ENCODE results near the gene GRIN3A. TPM values are rescaled to one million over a fixed set of nuclear protein-coding genes. Genes with fewer than 3 reads are reported as not detected.

GRIN3A gene
- total RNA-seq, 1 experiment from 2014 or later = 0.03 TPM

GRCh38 chr9:101737705-101738565 lies 512 bp downstream of the GRIN3A start:
- Histone ChIP-seq H3K27ac (ENCODE audit: low read length) (no peak overlapping the region), H3K4me1 (ENCODE audit: control insufficient read depth, insufficient read depth, low read length) (no peaks in the 10 kb centered on the region), H3K4me3 (ENCODE audit: low read depth in 2 of 2, low read length in 2 of 2) (peak overlapping the region; percentile 26 to 37), H3K36me3 (ENCODE audit: control insufficient read depth, insufficient read depth, low read length) (no peaks in the 10 kb centered on the region), H3K27me3 (ENCODE audit: control insufficient read depth, insufficient read depth, low read length) (no peaks in the 10 kb centered on the region; the same call in 1 of the 2 replicates), H3K9me3 (ENCODE audit: control insufficient read depth, insufficient read depth, low read depth, low read length) (no peaks in the 10 kb centered on the region)
- ATAC-seq (peak; percentile 81), DNase-seq (ENCODE audit: low read depth, low spot score) (no peak)
- ChIA-PET POLR2A (no interaction called here), CTCF (no interaction called here)
- in situ Hi-C loops (cut with HindIII; ENCODE audit: low pct_unique_long_range_greater_than_20kb, low sequenced_read_pairs) = no loop called here
- BruUV-seq (replicated peaks) = no TSS peak
- TF ChIP-seq SIN3A (IDR thresholded peaks at IDR 0.05; ENCODE audit: borderline replicate concordance, insufficient read depth, low read depth, low read length) = no peak
- intact Hi-C loops (cut with micrococcal nuclease; ENCODE audit: unreplicated experiment) = no loop called here

- no peak for TF ChIP-seq SIN3A (IDR thresholded peaks at IDR 0.05; ENCODE audit: borderline replicate concordance, insufficient read depth, low read depth, low read length)
- TF ChIP-seq POLR2AphosphoS5 (IDR thresholded peaks at IDR 0.05; ENCODE audit: low read depth, low read length) = no peak
- no peak for TF ChIP-seq TCF7L2 (IDR thresholded peaks at IDR 0.05; ENCODE audit: low read depth, low read length)
- no peak for TF ChIP-seq CTCF (IDR thresholded peaks at IDR 0.05)
- no peak for TF ChIP-seq REST (IDR thresholded peaks at IDR 0.05; ENCODE audit: insufficient read depth in 1 of 2, low read depth in 2 of 2, low read length in 1 of 2)
- intact Hi-C loops (cut with micrococcal nuclease; ENCODE audit: unreplicated experiment) (no loop called here), in situ Hi-C loops (cut with HindIII; ENCODE audit: low pct_unique_long_range_greater_than_20kb, low sequenced_read_pairs) (no loop called here)
- H3K36me3 ChIP-seq (ENCODE audit: control insufficient read depth, insufficient read depth, low read length) = no peaks in the 10 kb centered on the region
- H3K27me3 ChIP-seq (ENCODE audit: control insufficient read depth, insufficient read depth, low read length) = no peaks in the 10 kb centered on the region; the same call in 1 of the 2 replicates
- ATAC-seq (no peak), DNase-seq (ENCODE audit: low read depth, low spot score) (no peak)
- BruUV-seq (replicated peaks) = no TSS peak
- H3K4me1 ChIP-seq (ENCODE audit: control insufficient read depth, insufficient read depth, low read length) = no peaks in the 10 kb centered on the region
- CTCF ChIA-PET = no interaction called here
- no peaks in the 10 kb centered on the region for H3K9me3 ChIP-seq (ENCODE audit: control insufficient read depth, insufficient read depth, low read depth, low read length)
- no peak overlapping the region for H3K4me3 ChIP-seq (ENCODE audit: low read depth in 2 of 2, low read length in 2 of 2)
- H3K27ac ChIP-seq (ENCODE audit: low read length) = no peak overlapping the region
- POLR2A ChIA-PET = no interaction called here
These were observed 1.2 kb downstream of the GRIN3A start for GRCh38 chr9:101737165-101737704.

- TF ChIP-seq CTCF (IDR thresholded peaks at IDR 0.05) = no peak
- TF ChIP-seq TCF7L2 (IDR thresholded peaks at IDR 0.05; ENCODE audit: low read depth, low read length) = no peak
- TF ChIP-seq REST (IDR thresholded peaks at IDR 0.05; ENCODE audit: insufficient read depth in 1 of 2, low read depth in 2 of 2, low read length in 1 of 2) = peak; percentile 60 to 72; a peak in 3 of 4 replicates
- TF ChIP-seq SIN3A (IDR thresholded peaks at IDR 0.05; ENCODE audit: borderline replicate concordance, insufficient read depth, low read depth, low read length) = no peak
- TF ChIP-seq POLR2AphosphoS5 (IDR thresholded peaks at IDR 0.05; ENCODE audit: low read depth, low read length) = no peak
- POLR2A ChIA-PET = no interaction called here
- no peak overlapping the region for H3K27ac ChIP-seq (ENCODE audit: low read length)
- BruUV-seq (replicated peaks) = no TSS peak
- no peaks in the 10 kb centered on the region for H3K36me3 ChIP-seq (ENCODE audit: control insufficient read depth, insufficient read depth, low read length)
- H3K4me3 ChIP-seq (ENCODE audit: low read depth in 2 of 2, low read length in 2 of 2) = no peak overlapping the region
- CTCF ChIA-PET = no interaction called here
- H3K9me3 ChIP-seq (ENCODE audit: control insufficient read depth, insufficient read depth, low read depth, low read length) = no peaks in the 10 kb centered on the region
- no peaks in the 10 kb centered on the region; the same call in 1 of the 2 replicates for H3K27me3 ChIP-seq (ENCODE audit: control insufficient read depth, insufficient read depth, low read length)
- intact Hi-C loops (cut with micrococcal nuclease; ENCODE audit: unreplicated experiment) = no loop called here
- in situ Hi-C loops (cut with HindIII; ENCODE audit: low pct_unique_long_range_greater_than_20kb, low sequenced_read_pairs) = no loop called here
- ATAC-seq (no peak), DNase-seq (ENCODE audit: low read depth, low spot score) (no peak)
- H3K4me1 ChIP-seq (ENCODE audit: control insufficient read depth, insufficient read depth, low read length) = no peaks in the 10 kb centered on the region
These were observed 1.7 kb downstream of the GRIN3A start for GRCh38 chr9:101736717-101737116.

Measured in Panc1 (cell line).